Gastrocnemius medialis (tissue), 4 donors: ENCODE results near the gene KLHL18. TPM values are rescaled to one million over a fixed set of nuclear protein-coding genes. Genes with fewer than 3 reads are reported as not detected.
"Not testable (repeated sequence)": the region's sequence is repeated elsewhere in the genome, so short reads cannot be mapped to it uniquely, and the experiment has no call there.

ENCODE experiments used
- ATAC-seq, 2 donors: fragments of 150-250 bp; one replicate each; pipeline ENCODE4 v1.9.1; 2016
- DNase-seq, 2 donors: peaks; one replicate each; pipeline ENCODE4 v3.0.0-alpha.2; 2019
- H3K27ac ChIP-seq, 4 donors: fragments of 200-600 bp; sonication (generic); 1 replicate in 1 of 4; 2 replicates in 3 of 4; pipeline ENCODE4 v1.5.1; 2016 to 2018; ENCODE audit warnings: mild to moderate bottlenecking in 2 of 4, moderate library complexity in 1 of 4
- H3K27me3 ChIP-seq, 3 donors: fragments of 200-600 bp; sonication (generic) in 2 of 3; 1 replicate in 1 of 3; 2 replicates in 2 of 3; pipeline versions ENCODE4 v1.5.1 to v1.6.0; 2016 to 2019; ENCODE audit warnings: mild to moderate bottlenecking in 1 of 3, moderate library complexity in 1 of 3
- H3K36me3 ChIP-seq, 2 donors: fragments of 200-600 bp; sonication (generic) in 1 of 2; one replicate each; pipeline ENCODE4 v1.5.1; 2017 to 2018
- H3K4me1 ChIP-seq, 2 donors: fragments of 200-600 bp; sonication (generic) in 1 of 2; one replicate each; pipeline ENCODE4 v1.5.1; 2016 to 2017; ENCODE audit warnings: mild to moderate bottlenecking in 2 of 2
- H3K4me3 ChIP-seq, 4 donors: fragments of 200-600 bp; sonication (generic) in 3 of 4; 1 replicate in 1 of 4; 2 replicates in 3 of 4; pipeline ENCODE4 v1.5.1; 2016 to 2019; ENCODE audit warnings: mild to moderate bottlenecking in 2 of 4
- H3K9me3 ChIP-seq, 3 donors: fragments of 200-600 bp; sonication (generic) in 2 of 3; 1 replicate in 1 of 3; 2 replicates in 2 of 3; pipeline ENCODE4 v1.5.1; 2016 to 2019
- POLR2A ChIP-seq, 2 donors: fragments of 450-650 bp; IDR thresholded peaks; one replicate each; pipeline ENCODE4 v1.6.1; 2017; ENCODE audit warnings: antibody characterized with exemption in 2 of 2, mild to moderate bottlenecking in 2 of 2, moderate library complexity in 2 of 2
- in situ Hi-C, 4 donors: fragments of 200-750 bp; cut with MboI; loops; one replicate each; pipeline versions ENCODE4 v1.15.0 to v1.8.0; 2017; ENCODE audit warnings: low sequenced_read_pairs in 4 of 4
- intact Hi-C: fragments of 100-400 bp; cut with DNase I; formaldehyde crosslinking; loops from one replicate; pipeline ENCODE4 v1.15.1; 2023; ENCODE audit warnings: low total_unique reads
- total RNA-seq, 4 donors: library from RNA; depleted of rRNA; stranded (reverse); fragments of >200 nt; gene quantifications; one replicate each; pipeline versions ENCODE4 v1.1.0 to v1.2.3, GENCODE V29; 2016
- TF ChIP-seq, protein P1 (sequence below), 5 experiments: fragments of 450-650 bp in 3 of 5; fragments of 200-600 bp in 2 of 5; sonication (generic) in 2 of 5; IDR thresholded peaks in 4 of 5; conservative IDR thresholded peaks in 1 of 5; 1 replicate in 4 of 5; 2 replicates in 1 of 5; pipeline ENCODE4 v1.5.1; 2016 to 2019; ENCODE audit warnings: antibody characterized with exemption in 5 of 5, mild to moderate bottlenecking in 3 of 5, moderate library complexity in 3 of 5

Gene KLHL18
- total RNA-seq, 4 donors from 2014 or later = 19.0 to 26.3 (median 22.4) TPM

DNA sequence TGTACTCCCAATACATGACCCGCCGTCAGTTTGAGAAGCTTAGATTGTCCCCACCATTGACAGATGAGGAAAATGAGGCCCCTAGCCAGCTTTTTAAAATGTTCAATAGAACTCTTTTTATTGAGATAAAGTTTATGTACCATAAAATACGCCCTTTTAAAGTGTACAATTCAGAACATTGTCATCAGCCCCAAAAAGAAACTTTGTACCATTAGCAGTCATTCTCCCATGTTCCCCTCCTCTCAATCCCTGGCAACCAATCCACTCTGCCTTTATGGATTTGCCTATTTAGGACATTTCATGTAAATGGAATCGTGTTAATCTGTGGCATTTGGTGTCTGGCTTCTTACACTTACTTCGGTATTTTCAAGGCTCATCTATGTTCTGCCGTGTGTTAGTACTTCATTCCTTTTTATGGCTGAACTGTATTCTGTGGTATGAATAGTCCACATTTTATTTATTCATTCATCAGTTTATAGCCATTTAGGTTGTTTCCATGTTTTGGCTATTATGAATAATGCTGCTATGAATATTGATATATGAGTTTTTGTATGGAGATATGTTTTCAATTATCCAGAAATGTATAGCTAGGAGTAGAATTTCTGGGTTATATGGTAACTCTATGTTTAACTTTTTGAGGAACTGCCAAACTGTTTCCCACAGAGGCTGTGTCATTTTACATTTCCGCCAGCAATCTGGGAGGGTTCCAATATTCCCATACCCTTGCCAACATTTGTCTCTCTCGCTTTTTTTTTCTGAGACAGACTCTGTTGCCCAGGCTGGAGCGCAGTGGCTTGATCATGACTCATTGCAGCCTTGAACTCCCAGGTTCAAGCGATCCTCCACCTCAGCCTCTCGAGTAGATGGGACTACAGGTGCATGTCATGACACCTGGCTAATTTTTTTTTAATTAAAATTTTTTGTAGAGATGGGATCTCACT lies 82.7 kb downstream of the KLHL18 start:
- no peak for TF ChIP-seq POLR2A (IDR thresholded peaks at IDR 0.05)
- TF ChIP-seq, protein P1, sequence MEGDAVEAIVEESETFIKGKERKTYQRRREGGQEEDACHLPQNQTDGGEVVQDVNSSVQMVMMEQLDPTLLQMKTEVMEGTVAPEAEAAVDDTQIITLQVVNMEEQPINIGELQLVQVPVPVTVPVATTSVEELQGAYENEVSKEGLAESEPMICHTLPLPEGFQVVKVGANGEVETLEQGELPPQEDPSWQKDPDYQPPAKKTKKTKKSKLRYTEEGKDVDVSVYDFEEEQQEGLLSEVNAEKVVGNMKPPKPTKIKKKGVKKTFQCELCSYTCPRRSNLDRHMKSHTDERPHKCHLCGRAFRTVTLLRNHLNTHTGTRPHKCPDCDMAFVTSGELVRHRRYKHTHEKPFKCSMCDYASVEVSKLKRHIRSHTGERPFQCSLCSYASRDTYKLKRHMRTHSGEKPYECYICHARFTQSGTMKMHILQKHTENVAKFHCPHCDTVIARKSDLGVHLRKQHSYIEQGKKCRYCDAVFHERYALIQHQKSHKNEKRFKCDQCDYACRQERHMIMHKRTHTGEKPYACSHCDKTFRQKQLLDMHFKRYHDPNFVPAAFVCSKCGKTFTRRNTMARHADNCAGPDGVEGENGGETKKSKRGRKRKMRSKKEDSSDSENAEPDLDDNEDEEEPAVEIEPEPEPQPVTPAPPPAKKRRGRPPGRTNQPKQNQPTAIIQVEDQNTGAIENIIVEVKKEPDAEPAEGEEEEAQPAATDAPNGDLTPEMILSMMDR (IDR thresholded peaks at IDR 0.05 in 4 of 5, conservative IDR thresholded peaks at IDR 0.05 in 1 of 5) = no peak
- no peaks in the 10 kb centered on the region for H3K27me3 ChIP-seq

DNA sequence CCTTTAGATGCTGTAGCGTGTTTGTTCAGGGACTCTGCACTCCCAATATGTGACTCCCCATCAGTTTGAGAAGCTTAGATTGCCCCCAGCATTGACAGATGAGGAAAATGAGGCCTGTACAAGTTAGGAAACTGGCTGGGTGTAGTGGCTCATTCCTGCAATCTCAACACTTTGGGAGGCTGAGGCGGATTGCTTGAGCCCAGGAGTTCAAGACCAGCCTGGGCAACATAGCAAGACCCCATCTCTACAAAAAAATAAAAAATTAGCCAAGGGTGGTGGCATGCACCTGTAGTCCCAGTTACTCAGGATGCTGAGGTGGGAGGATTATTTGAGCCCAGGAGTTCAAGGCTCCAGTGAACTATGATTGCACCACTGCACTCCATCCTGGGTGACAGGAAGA lies 84.1 kb downstream of the KLHL18 start:
- no peak for ATAC-seq
- H3K4me3 ChIP-seq = no peak overlapping the region
- no peaks in the 10 kb centered on the region for H3K9me3 ChIP-seq
- intact Hi-C loops = no loop called here
- no peaks in the 10 kb centered on the region for H3K27me3 ChIP-seq
- H3K27ac ChIP-seq = no peak overlapping the region
- in situ Hi-C loops = no loop called here
- peaks cover 0 to 10% of the 10 kb centered on the region in 2 donors for H3K4me1 ChIP-seq
- H3K36me3 ChIP-seq = no peaks in the 10 kb centered on the region
- TF ChIP-seq POLR2A (IDR thresholded peaks at IDR 0.05) = no peak
- TF ChIP-seq, protein P1 (IDR thresholded peaks at IDR 0.05 in 4 of 5, conservative IDR thresholded peaks at IDR 0.05 in 1 of 5) = no peak
- DNase-seq = no peak

More for the DNA sequence above, 82.7 kb downstream of the KLHL18 start:
- H3K4me3 ChIP-seq = no peak overlapping the region
- in situ Hi-C loops = no loop called here
- H3K27ac ChIP-seq = no peak overlapping the region
- peaks cover 0 to 10% of the 10 kb centered on the region in 2 donors for H3K4me1 ChIP-seq
- intact Hi-C loops = no loop called here
- no peaks in the 10 kb centered on the region for H3K36me3 ChIP-seq
- DNase-seq (no peak), ATAC-seq (peak; percentile 26 to 46)
- no peaks in the 10 kb centered on the region for H3K9me3 ChIP-seq

DNA sequence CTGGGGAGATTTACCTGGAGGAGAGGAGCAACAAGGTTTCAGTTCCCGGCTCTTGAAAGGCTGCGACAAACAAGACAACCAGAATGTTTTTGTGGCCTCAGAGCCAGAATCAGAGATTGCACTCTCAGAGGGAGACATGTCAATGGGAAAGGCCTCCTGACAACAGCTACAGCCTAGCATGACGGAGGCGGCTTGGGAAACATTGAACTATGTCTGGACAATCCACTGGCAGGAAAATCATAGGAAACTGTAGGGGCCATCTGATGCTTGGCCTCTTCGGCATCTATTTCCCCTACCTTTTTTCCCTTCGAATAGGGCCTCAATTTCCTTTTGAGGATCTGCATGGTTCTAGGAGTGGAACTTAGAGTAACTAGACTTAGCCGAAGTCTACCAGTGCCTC lies 84.9 kb downstream of the KLHL18 start:
- Histone ChIP-seq H3K9me3 (no peaks in the 10 kb centered on the region), H3K27me3 (no peaks in the 10 kb centered on the region), H3K4me3 (no peak overlapping the region), H3K4me1 (peaks cover 0 to 10% of the 10 kb centered on the region in 2 donors), H3K27ac (no peak overlapping the region), H3K36me3 (no peaks in the 10 kb centered on the region)
- intact Hi-C loops (no loop called here), in situ Hi-C loops (no loop called here)
- TF ChIP-seq, protein P1 (IDR thresholded peaks at IDR 0.05 in 4 of 5, conservative IDR thresholded peaks at IDR 0.05 in 1 of 5) = no peak
- TF ChIP-seq POLR2A (IDR thresholded peaks at IDR 0.05) = no peak
- DNase-seq (no peak), ATAC-seq (no peak)

DNA sequence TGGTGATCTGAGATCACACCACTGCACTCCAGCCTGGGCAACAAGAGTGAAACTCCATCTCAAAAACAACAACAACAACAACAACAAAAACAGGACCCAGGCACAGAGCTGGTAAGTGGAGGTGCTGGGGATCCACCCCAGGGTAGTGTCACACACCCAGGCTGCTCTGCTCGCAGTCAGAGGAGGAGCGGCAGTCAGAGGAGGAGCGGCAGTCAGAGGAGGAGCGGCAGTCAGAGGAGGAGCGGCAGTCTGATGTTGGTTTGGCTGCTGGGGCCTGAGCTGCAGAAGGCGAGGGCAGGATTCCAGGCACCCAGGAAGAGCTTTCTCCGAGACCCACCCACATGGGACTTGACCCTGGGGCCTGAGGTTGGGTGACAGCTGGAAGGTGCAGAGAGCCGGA lies 87.3 kb downstream of the KLHL18 start:
- intact Hi-C loops = loop anchor here (2.0 kb wide), 1 partner anchor 119 kb away; no protein-coding TSS in a partner anchor
- DNase-seq, H3K27ac ChIP-seq, H3K27me3 ChIP-seq, ATAC-seq, H3K9me3 ChIP-seq, H3K4me3 ChIP-seq, in situ Hi-C loops, H3K36me3 ChIP-seq: not testable (repeated sequence)
- peaks cover 0 to 10% of the 10 kb centered on the region in 2 donors for H3K4me1 ChIP-seq

DNA sequence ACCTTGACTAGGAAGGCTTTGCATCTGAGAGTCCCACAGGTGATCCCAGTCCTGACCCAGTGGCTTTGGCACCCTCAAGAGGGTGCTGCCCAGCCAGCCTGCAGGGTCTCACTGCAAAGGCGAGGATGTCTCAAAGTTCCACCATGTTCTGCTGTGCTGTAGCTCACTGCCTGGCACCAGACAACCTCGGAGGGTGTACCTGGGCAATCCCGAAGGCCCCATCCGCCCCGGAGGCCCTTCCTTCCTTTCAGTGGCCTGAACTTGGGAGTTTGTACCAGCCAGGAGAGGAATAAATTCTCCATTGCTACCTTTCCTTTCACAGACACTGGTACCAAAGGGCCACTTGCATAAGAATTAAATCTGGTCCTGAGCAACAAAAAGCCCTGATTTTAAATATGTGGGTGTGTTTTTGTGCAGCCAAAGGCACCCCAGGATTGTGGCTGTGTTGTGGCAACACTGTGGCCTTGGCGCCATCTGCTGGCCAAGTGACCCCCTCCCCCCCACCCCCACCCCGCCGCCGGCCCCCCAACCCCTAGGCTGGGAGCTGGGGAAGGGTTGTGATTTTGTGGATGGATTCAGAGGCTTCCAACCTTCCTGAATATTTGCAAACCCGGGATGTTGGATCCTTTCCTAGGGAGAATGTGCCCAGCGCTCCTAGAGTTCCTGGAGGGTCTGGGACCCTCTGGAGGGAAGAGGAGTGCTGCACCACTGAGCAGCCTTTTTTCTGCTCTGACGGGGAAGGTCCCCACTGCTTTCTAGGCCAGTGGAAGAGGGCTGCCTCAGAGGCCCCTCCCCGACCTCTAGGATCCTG lies 88.3 kb downstream of the KLHL18 start:
- DNase-seq = no peak
- Histone ChIP-seq H3K27me3 (no peaks in the 10 kb centered on the region), H3K9me3 (no peaks in the 10 kb centered on the region), H3K4me1 (peaks cover 0 to under 1% of the 10 kb centered on the region in 2 donors), H3K36me3 (no peaks in the 10 kb centered on the region), H3K27ac (no peak overlapping the region), H3K4me3 (no peak overlapping the region)
- TF ChIP-seq, protein P1 (IDR thresholded peaks at IDR 0.05 in 4 of 5, conservative IDR thresholded peaks at IDR 0.05 in 1 of 5) = peak in 2 of 5 experiments; percentile 50 to 63
- TF ChIP-seq POLR2A (IDR thresholded peaks at IDR 0.05) = no peak
- no peak for ATAC-seq
- intact Hi-C loops (loop anchor here (2.0 kb wide), 1 partner anchor 120 kb away; no protein-coding TSS in a partner anchor), in situ Hi-C loops (no loop called here)
